ENCODE results near the gene TRAIP. TPM values are rescaled to one million over a fixed set of nuclear protein-coding genes. Genes with fewer than 3 reads are reported as not detected.

TRAIP gene
- total RNA-seq, 1 experiment from 2014 or later = 18.5 TPM

DNA sequence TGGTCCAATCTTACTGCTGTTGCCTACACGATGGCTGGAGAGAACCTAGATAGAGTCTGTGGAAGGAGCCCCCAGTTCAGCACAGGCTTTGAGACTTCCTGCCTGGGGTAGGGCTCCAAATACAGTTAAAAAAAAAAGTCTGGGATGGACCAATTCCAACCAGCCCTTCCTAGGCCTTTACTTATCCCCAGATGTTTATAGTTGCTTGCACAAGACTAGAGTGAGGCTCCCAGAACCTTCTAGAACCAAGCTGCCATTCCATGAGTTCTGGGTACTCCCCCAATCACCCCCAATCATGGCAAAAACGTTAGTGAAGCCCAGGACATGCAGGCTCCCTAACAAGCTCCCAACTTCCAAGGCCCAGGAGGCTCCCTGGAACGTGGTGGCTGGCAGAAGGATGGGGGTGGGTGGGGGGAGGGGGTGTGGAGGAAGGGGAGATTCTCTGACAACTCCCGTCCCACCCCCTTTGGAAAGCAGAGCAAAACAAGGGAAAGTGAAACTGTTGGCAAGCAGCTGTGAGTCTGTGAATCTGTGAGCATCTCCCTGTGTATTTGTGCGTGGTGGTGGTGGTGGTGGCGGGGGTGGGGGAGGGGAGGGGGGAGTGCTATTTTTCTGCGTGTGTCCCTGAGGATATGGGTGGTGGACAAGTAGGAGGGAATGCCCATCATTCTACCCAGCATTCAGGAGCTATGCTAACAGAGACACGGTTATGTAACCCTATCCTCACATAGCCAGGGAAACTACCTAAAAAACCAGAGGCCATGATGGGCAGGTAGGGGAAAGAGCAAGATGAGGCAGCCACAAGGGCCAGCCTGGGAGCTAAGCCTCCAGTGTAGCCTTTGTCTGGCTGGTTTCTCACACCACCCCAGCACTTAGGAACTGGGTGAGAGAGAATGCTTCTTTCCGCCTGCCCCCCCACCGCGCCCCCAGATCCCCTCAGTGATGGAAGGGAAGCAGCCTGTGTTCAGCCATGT is 45.3 kb upstream of the TRAIP start:
- ATAC-seq = no peak

DNA sequence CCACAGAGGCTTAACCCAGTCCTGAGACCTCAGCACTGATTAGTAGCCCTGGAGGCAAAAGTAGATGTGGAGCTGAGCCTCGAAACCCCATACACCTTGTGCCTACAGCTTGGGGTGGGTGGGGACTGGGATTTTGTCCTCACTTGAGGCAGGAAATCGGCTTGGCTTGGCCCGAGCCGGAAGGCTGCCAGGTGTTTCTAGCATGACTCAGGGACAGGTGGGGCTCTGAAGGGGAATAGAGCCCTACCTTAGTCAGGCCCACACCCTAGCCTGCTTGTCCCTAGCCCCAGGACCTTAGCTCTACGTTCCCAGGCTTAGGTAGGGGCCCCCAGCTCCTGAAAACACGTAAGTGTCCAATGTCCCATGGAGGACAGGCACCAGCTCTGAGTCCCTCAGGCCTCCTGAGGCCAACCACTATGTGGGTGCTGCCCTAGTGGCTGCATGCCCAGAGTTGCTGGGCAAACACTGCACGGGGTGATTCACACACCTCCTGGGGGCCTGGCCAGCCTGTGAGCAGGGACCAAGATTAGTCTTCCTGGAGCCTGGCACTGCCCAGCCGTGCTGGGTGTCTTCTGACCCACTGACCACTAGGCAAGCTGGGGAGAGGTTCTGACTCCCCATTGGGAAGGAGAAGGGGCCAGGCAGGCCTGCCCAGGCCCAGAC is 44.3 kb upstream of the TRAIP start:
- POLR2A ChIA-PET = no interaction called here
- BruUV-seq (replicated peaks) = no TSS peak

More for the DNA sequence above, 45.3 kb upstream of the TRAIP start:
- peak overlapping the region; percentile 94 for H3K27ac ChIP-seq (ENCODE audit: low read length)
- ChIA-PET CTCF (no interaction called here), POLR2A (interaction anchor here (0.6 to 0.7 kb wide), 2 partner anchors 33 to 104 kb away, joined by 4 to 5 read pairs; no protein-coding TSS in a partner anchor)
- peak overlapping the region; percentile 46 to 62 for H3K4me3 ChIP-seq (ENCODE audit: low read depth in 2 of 2, low read length in 2 of 2)
- no peak for DNase-seq (ENCODE audit: low read depth, low spot score)
- H3K4me1 ChIP-seq (ENCODE audit: control insufficient read depth, insufficient read depth, low read length) = peaks cover 32% of the 10 kb centered on the region
- in situ Hi-C loops (cut with HindIII; ENCODE audit: low pct_unique_long_range_greater_than_20kb, low sequenced_read_pairs) (no loop called here), intact Hi-C loops (cut with micrococcal nuclease; ENCODE audit: unreplicated experiment) (no loop called here)
- H3K36me3 ChIP-seq (ENCODE audit: control insufficient read depth, insufficient read depth, low read length) = peaks cover 2% of the 10 kb centered on the region; the same call in 1 of the 2 replicates
- H3K9me3 ChIP-seq (ENCODE audit: control insufficient read depth, insufficient read depth, low read depth, low read length) = no peaks in the 10 kb centered on the region
- no peaks in the 10 kb centered on the region for H3K27me3 ChIP-seq (ENCODE audit: control insufficient read depth, insufficient read depth, low read length)
- TF ChIP-seq POLR2AphosphoS5 (IDR thresholded peaks at IDR 0.05; ENCODE audit: low read depth, low read length) (no peak), SIN3A (IDR thresholded peaks at IDR 0.05; ENCODE audit: borderline replicate concordance, insufficient read depth, low read depth, low read length) (no peak), TCF7L2 (IDR thresholded peaks at IDR 0.05; ENCODE audit: low read depth, low read length) (no peak)
- TF ChIP-seq, protein P1, sequence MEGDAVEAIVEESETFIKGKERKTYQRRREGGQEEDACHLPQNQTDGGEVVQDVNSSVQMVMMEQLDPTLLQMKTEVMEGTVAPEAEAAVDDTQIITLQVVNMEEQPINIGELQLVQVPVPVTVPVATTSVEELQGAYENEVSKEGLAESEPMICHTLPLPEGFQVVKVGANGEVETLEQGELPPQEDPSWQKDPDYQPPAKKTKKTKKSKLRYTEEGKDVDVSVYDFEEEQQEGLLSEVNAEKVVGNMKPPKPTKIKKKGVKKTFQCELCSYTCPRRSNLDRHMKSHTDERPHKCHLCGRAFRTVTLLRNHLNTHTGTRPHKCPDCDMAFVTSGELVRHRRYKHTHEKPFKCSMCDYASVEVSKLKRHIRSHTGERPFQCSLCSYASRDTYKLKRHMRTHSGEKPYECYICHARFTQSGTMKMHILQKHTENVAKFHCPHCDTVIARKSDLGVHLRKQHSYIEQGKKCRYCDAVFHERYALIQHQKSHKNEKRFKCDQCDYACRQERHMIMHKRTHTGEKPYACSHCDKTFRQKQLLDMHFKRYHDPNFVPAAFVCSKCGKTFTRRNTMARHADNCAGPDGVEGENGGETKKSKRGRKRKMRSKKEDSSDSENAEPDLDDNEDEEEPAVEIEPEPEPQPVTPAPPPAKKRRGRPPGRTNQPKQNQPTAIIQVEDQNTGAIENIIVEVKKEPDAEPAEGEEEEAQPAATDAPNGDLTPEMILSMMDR (IDR thresholded peaks at IDR 0.05) = no peak
- TF ChIP-seq, protein P2, sequence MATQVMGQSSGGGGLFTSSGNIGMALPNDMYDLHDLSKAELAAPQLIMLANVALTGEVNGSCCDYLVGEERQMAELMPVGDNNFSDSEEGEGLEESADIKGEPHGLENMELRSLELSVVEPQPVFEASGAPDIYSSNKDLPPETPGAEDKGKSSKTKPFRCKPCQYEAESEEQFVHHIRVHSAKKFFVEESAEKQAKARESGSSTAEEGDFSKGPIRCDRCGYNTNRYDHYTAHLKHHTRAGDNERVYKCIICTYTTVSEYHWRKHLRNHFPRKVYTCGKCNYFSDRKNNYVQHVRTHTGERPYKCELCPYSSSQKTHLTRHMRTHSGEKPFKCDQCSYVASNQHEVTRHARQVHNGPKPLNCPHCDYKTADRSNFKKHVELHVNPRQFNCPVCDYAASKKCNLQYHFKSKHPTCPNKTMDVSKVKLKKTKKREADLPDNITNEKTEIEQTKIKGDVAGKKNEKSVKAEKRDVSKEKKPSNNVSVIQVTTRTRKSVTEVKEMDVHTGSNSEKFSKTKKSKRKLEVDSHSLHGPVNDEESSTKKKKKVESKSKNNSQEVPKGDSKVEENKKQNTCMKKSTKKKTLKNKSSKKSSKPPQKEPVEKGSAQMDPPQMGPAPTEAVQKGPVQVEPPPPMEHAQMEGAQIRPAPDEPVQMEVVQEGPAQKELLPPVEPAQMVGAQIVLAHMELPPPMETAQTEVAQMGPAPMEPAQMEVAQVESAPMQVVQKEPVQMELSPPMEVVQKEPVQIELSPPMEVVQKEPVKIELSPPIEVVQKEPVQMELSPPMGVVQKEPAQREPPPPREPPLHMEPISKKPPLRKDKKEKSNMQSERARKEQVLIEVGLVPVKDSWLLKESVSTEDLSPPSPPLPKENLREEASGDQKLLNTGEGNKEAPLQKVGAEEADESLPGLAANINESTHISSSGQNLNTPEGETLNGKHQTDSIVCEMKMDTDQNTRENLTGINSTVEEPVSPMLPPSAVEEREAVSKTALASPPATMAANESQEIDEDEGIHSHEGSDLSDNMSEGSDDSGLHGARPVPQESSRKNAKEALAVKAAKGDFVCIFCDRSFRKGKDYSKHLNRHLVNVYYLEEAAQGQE (IDR thresholded peaks at IDR 0.05; ENCODE audit: insufficient read depth in 1 of 2, low read depth in 2 of 2, low read length in 1 of 2) = no peak
- no TSS peak for BruUV-seq (replicated peaks)

More for the DNA sequence above, 44.3 kb upstream of the TRAIP start:
- no peaks in the 10 kb centered on the region for H3K27me3 ChIP-seq (ENCODE audit: control insufficient read depth, insufficient read depth, low read length)
- ATAC-seq = peak; percentile 83
- H3K27ac ChIP-seq (ENCODE audit: low read length) = peak overlapping the region; percentile 94
- intact Hi-C loops (cut with micrococcal nuclease; ENCODE audit: unreplicated experiment) (no loop called here), in situ Hi-C loops (cut with HindIII; ENCODE audit: low pct_unique_long_range_greater_than_20kb, low sequenced_read_pairs) (no loop called here)
- CTCF ChIA-PET = interaction anchor here (0.6 to 0.9 kb wide), 4 partner anchors 13 to 98 kb away, joined by 3 to 10 read pairs (median 7); partner anchors contain the start of gene INKA1
- peak overlapping the region; percentile 31 to 62 for H3K4me3 ChIP-seq (ENCODE audit: low read depth in 2 of 2, low read length in 2 of 2)
- H3K36me3 ChIP-seq (ENCODE audit: control insufficient read depth, insufficient read depth, low read length) = peaks cover 2% of the 10 kb centered on the region; the same call in 1 of the 2 replicates
- peaks cover 24% of the 10 kb centered on the region for H3K4me1 ChIP-seq (ENCODE audit: control insufficient read depth, insufficient read depth, low read length)
- no peaks in the 10 kb centered on the region for H3K9me3 ChIP-seq (ENCODE audit: control insufficient read depth, insufficient read depth, low read depth, low read length)
- peak; percentile 66 for DNase-seq (ENCODE audit: low read depth, low spot score)
- TF ChIP-seq TCF7L2 (IDR thresholded peaks at IDR 0.05; ENCODE audit: low read depth, low read length) (no peak), POLR2AphosphoS5 (IDR thresholded peaks at IDR 0.05; ENCODE audit: low read depth, low read length) (no peak; the same call in 1 of the 2 replicates), SIN3A (IDR thresholded peaks at IDR 0.05; ENCODE audit: borderline replicate concordance, insufficient read depth, low read depth, low read length) (no peak)
- TF ChIP-seq, protein P2 (IDR thresholded peaks at IDR 0.05; ENCODE audit: insufficient read depth in 1 of 2, low read depth in 2 of 2, low read length in 1 of 2) = no peak
- TF ChIP-seq, protein P1 (IDR thresholded peaks at IDR 0.05) = no peak

Data from Panc1 (cell line).